ENCODE measurements around the gene APOH. TPM values are rescaled to one million over a fixed set of nuclear protein-coding genes. Genes with fewer than 3 reads are reported as not detected.

Gene APOH
- total and polyA plus RNA-seq, 2 of the 13 experiments (the other 11 are each of a cell fraction or from before 2014, with no cell fraction given), result 4,846 to 5,748 TPM

- TF ChIP-seq, protein P1, sequence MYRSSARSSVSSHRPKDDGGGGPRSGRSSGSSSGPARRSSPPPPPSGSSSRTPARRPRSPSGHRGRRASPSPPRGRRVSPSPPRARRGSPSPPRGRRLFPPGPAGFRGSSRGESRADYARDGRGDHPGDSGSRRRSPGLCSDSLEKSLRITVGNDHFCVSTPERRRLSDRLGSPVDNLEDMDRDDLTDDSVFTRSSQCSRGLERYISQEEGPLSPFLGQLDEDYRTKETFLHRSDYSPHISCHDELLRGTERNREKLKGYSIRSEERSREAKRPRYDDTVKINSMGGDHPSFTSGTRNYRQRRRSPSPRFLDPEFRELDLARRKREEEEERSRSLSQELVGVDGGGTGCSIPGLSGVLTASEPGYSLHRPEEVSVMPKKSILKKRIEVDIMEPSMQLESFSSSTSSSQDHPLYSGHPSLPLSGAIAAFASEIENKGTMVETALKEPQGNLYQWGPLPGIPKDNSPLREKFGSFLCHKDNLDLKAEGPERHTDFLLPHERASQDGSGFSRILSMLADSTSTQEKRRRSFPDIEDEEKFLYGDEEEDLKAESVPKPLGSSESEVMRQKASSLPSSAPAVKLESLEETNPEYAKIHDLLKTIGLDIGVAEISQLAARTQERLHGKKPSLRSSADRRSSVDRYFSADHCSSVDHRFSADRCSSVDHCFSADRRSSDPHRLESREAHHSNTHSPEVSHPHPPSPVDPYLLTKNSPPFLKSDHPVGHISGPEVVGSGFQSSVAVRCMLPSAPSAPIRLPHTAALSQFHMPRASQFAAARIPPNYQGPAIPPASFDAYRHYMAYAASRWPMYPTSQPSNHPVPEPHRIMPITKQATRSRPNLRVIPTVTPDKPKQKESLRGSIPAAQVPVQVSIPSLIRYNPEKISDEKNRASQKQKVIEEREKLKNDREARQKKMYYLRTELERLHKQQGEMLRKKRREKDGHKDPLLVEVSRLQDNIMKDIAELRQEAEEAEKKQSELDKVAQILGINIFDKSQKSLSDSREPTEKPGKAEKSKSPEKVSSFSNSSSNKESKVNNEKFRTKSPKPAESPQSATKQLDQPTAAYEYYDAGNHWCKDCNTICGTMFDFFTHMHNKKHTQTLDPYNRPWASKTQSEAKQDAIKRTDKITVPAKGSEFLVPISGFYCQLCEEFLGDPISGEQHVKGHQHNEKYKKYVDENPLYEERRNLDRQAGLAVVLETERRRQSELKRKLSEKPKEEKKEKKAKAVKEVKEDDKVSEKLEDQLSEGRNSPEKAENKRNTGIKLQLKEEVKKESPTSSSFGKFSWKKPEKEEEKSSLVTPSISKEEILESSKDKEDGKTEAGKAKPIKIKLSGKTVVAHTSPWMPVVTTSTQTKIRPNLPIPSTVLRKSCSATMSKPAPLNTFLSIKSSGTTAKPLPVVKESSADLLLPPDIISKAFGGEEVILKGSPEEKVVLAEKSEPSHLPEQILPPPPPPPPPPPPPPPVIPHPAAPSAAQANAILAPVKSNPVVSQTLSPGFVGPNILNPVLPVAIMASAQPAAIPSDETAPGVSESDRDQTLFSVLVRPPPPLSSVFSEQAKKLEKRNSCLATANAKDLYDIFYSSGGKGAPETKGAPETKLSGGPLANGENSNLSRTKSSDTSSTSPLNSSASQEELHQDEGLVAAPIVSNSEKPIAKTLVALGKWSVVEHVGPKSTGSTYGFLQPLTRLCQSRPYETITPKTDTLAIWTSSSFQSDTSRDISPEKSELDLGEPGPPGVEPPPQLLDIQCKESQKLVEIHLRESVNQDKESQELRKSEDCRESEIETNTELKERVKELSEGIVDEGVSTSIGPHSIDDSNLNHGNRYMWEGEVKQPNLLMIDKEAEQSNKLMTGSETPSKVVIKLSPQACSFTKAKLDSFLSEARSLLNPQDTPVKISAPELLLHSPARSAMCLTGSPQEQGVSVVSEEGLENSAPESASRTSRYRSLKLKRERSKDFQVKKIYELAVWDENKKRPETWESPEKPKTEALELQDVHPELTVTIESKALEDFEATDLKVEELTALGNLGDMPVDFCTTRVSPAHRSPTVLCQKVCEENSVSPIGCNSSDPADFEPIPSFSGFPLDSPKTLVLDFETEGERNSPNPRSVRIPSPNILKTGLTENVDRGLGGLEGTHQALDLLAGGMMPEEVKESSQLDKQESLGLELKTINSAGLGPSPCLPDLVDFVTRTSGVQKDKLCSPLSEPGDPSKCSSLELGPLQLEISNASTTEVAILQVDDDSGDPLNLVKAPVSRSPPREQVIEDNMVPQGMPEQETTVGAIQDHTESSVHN (CRISPR knock-in tag; IDR thresholded peaks at IDR 0.05), result no peak
- TF ChIP-seq ZSCAN31 (CRISPR knock-in tag; IDR thresholded peaks at IDR 0.05; ENCODE audit: low read depth) (0 out of 2 replicates have a peak, but pooled peaks have one; percentile 31), REL (CRISPR knock-in tag; conservative IDR thresholded peaks at IDR 0.05) (no peak), GPN1 (CRISPR knock-in tag; IDR thresholded peaks at IDR 0.05; ENCODE audit: borderline replicate concordance) (no peak), PRMT3 (CRISPR knock-in tag; IDR thresholded peaks at IDR 0.05; ENCODE audit: borderline replicate concordance, low read depth) (no peak), MEIS1 (CRISPR knock-in tag; IDR thresholded peaks at IDR 0.05; ENCODE audit: borderline replicate concordance) (no peak), PHF20 (CRISPR knock-in tag; IDR thresholded peaks at IDR 0.05) (no peak), ZNF800 (CRISPR knock-in tag; IDR thresholded peaks at IDR 0.05) (no peak), MYPOP (CRISPR knock-in tag; IDR thresholded peaks at IDR 0.05) (peak; percentile 58; the same call in 1 of the 2 replicates), RAD51 (IDR thresholded peaks at IDR 0.05; ENCODE audit: borderline replicate concordance) (no peak), CHCHD3 (CRISPR knock-in tag; IDR thresholded peaks at IDR 0.05) (no peak), LRRFIP1 (CRISPR knock-in tag; conservative IDR thresholded peaks at IDR 0.05) (no peak), NKX3-1 (CRISPR knock-in tag; IDR thresholded peaks at IDR 0.05) (no peak)
- TF ChIP-seq, protein P2, sequence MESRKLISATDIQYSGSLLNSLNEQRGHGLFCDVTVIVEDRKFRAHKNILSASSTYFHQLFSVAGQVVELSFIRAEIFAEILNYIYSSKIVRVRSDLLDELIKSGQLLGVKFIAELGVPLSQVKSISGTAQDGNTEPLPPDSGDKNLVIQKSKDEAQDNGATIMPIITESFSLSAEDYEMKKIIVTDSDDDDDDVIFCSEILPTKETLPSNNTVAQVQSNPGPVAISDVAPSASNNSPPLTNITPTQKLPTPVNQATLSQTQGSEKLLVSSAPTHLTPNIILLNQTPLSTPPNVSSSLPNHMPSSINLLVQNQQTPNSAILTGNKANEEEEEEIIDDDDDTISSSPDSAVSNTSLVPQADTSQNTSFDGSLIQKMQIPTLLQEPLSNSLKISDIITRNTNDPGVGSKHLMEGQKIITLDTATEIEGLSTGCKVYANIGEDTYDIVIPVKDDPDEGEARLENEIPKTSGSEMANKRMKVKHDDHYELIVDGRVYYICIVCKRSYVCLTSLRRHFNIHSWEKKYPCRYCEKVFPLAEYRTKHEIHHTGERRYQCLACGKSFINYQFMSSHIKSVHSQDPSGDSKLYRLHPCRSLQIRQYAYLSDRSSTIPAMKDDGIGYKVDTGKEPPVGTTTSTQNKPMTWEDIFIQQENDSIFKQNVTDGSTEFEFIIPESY (CRISPR knock-in tag; IDR thresholded peaks at IDR 0.05), result no peak; the same call in 1 of the 2 replicates
Observed at GRCh38 chr17:66210208-66210574, 19.0 kb downstream of the APOH start (continued).

Data from HepG2 (cell line).